Activated CD8-positive, alpha-beta memory T cell treated with anti-CD3 and anti-CD28 coated beads for 1 hour (primary cell): ENCODE results near the gene VAMP3.

Experiments
- DNase-seq, 2 donors: peaks; one replicate each; pipeline ENCODE4 v3.0.0-alpha.2; 2020; ENCODE audit warnings: low read depth in 1 of 2; ENCODE audit errors: extremely low read depth in 1 of 2

Gene VAMP3

DNA sequence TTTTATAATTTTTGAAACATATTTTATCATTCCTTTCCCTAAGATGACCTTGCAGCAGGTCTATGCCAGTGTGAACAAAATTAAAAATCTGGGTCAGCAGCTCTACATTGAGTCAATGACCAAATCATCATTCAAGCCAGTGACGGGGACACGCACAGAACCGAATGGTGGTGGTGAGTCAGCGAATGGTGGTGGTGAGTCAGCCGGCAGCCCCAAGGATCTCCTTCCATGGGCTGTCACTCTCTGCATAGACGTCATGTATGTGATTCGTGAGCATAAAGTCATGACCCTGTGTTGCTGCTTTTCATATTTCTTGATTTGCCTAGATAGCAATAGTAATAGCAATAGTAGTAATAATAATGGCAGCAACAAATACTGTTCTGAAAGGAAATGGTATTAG lies 39.3 kb downstream of the VAMP3 start:
- DNase-seq = no peak

GRCh38 chr1:7811476-7811875 lies 40.4 kb downstream of the VAMP3 start:
- no peak for DNase-seq

DNA sequence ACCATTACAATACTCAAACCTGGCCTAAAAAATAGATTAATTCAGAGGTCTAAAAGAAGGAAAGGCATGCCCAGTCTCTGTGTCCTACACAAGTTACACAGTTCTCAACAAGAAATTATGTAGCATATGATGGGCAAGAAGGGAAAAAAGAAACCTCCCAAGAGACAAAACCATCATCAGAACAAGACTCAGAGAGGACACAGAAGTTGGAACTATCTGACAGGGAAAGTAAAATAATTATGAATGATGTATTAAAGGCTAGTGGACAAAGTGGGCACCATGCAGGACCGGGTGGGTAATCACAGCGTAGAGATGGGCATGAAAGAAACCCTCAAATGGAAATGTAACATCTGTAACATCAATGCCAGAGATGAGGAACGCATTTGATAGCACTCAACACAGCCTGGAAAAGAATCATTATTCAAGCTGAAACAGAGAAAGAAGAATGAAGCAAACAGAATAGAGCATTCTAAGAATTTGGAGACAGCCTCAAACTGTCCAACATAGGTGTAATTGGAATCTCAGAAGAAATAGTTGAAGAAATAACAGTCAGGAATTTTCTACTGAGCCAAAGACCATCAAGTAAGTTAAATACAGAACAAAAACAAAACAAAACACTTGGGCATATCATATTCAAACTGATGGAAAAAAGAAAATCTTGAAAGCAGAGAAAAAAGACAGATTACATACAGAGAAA lies 42.7 kb downstream of the VAMP3 start:
- DNase-seq = no peak

DNA sequence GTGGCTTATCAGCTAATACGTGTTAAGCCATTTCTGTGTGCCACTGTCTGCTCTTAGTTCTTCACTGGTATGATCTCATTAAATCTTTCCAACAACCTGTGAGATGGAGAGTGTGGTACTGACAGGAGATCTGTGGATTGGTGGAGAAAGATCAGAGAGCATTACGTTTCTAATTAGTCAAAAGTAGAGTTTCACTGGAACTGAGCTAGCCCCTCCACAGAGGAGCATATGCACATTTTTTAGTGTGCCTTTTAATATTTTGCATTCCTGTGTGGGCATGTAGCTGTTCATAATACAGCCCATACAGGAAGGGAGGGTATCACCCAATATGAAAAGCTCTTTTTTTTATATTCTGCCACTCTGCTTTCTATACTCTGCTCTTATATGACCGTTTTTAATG lies 50.2 kb downstream of the VAMP3 start:
- DNase-seq = no peak

GRCh38 chr1:7824701-7825100 lies 53.6 kb downstream of the VAMP3 start:
- no peak for DNase-seq

DNA sequence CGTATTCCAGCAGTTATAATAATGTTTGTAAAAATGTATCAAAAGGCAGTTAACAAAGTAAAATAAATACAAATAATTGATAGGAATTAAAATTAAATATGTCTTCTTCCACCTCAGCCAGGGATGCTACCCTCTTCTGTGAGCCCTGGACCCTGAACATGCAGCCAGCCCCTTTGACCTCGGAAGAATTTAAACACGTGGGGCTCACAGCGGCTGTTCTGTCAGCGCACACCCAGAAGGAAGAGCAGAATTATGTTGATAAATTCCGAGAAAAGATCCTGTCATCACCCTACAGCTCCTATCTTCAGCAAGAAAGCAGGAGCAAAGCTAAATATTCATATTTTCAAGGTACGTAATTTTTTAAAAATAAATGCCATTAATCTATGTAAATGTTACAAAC lies 55.3 kb downstream of the VAMP3 start:
- DNase-seq = no peak

DNA sequence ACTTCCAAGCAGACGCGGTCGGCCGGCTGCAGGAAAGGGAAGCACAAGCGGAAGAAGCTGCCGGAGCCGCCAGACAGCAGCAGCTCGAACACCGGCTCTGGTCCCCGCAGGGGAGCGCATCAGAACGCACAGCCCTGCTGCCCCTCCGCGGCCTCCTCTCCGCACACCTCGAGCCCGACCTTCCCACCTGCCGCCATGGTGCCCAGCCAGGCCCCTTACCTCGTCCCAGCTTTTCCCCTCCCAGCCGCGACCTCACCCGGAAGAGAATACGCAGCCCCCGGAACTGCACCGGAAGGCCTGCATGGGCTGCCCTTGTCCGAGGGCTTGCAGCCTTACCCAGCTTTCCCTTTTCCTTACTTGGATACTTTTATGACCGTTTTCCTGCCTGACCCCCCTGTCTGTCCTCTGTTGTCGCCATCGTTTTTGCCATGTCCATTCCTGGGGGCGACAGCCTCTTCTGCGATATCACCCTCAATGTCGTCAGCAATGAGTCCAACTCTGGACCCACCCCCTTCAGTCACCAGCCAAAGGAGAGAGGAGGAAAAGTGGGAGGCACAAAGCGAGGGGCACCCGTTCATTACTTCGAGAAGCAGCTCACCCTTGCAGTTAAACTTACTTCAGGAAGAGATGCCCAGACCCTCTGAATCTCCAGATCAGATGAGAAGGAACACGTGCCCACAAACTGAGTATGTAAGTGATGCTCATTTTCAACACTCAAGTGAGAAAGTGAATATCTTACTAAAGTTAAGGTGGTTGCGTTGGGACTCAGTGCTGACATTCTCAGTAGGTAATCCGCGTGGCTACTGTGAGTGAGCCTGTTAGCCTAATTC lies 56.2 kb downstream of the VAMP3 start:
- DNase-seq = peak in 1 of 2 donors; percentile 7
